Hindlimb muscle (tissue), 1 donor: ENCODE data around the gene LAMA2. TPM values are rescaled to one million over a fixed set of nuclear protein-coding genes. Genes with fewer than 3 reads are reported as not detected.

ENCODE experiments used
- DNase-seq: peaks from one replicate; pipeline ENCODE4 v3.0.0-alpha.2; 2013
- polyA plus RNA-seq: library from polyadenylated mRNA; unstranded; fragments of 120-200 nt; gene quantifications from one replicate; pipeline ENCODE4 v1.2.1, GENCODE V29; 2013; ENCODE audit not compliant: insufficient read length

The LAMA2 gene
- polyA plus RNA-seq, 1 donor, result 130 TPM

- no peak for DNase-seq
Observed at GRCh38 chr6:129184808-129185366, 301.9 kb downstream of the LAMA2 start.

GRCh38 chr6:129186988-129187387 lies 304.1 kb downstream of the LAMA2 start:
- no peak for DNase-seq

- no peak for DNase-seq
Observed at GRCh38 chr6:129188306-129188705, 305.4 kb downstream of the LAMA2 start.

GRCh38 chr6:129188795-129189194 lies 305.9 kb downstream of the LAMA2 start:
- DNase-seq, result no peak

DNA sequence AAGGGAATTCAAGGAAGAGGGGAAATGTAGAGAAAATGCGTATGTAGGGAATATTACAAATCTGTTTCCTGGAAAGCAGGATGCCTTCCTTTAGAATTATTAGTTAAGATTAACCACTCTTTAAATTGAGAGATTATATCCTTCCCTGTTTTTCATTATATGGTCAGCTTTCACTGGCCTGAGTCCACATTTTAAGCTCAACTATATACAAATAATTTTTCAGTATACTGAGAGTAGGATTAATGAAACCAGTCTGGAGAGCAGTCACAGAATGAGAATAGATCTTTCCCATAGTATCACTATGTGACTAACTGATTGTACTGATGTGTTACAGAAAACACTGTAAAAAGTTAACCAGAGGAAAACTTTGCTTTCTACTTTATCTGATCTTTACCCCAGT lies 306.3 kb downstream of the LAMA2 start:
- no peak for DNase-seq

DNA sequence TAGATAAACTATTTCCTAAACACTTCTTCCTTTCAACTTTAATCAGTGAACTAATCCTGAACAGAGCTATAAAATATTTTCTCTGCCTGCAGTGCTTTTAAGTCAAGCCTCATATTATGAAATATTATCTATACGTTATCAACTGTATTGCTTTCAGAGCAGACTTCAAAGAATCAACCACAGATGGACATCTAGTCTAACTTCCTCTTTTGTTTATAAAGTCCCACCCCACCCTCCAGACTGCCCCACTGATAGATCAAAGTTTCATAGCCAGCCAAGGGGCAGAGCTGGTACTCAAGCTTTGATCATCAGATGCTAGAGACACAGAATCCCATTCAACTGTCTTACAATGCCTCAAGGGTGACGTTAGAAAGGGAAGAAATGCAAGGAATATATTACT lies 308.3 kb downstream of the LAMA2 start:
- no peak for DNase-seq

GRCh38 chr6:129192458-129192989 lies 309.6 kb downstream of the LAMA2 start:
- DNase-seq, result no peak

GRCh38 chr6:129194306-129194941 lies 311.5 kb downstream of the LAMA2 start:
- no peak for DNase-seq

DNA sequence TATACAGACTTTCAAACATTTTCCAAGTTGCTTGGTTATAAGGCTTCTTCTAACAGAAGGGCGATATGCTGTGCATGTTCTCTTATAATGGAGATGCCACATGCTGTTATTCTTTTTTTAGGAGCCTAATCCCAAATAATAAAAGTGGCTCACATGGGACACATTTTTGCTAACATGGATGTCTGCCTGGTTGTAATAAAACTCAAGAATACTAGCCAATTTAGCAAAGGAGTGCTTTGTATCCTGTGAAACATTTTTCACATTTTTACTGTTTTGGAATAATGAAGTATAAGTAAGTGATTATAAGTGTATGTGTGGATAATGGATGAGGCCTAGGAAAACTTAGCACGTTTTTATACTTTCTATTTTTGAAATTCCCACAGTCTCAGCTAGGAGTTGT lies 312.2 kb downstream of the LAMA2 start:
- DNase-seq, result peak; percentile 40

GRCh38 chr6:129195643-129196042 lies 312.7 kb downstream of the LAMA2 start:
- no peak for DNase-seq

GRCh38 chr6:129197154-129197553 lies 314.2 kb downstream of the LAMA2 start:
- DNase-seq, result no peak

- DNase-seq, result no peak
Observed at GRCh38 chr6:129200151-129200550, 317.2 kb downstream of the LAMA2 start.

DNA sequence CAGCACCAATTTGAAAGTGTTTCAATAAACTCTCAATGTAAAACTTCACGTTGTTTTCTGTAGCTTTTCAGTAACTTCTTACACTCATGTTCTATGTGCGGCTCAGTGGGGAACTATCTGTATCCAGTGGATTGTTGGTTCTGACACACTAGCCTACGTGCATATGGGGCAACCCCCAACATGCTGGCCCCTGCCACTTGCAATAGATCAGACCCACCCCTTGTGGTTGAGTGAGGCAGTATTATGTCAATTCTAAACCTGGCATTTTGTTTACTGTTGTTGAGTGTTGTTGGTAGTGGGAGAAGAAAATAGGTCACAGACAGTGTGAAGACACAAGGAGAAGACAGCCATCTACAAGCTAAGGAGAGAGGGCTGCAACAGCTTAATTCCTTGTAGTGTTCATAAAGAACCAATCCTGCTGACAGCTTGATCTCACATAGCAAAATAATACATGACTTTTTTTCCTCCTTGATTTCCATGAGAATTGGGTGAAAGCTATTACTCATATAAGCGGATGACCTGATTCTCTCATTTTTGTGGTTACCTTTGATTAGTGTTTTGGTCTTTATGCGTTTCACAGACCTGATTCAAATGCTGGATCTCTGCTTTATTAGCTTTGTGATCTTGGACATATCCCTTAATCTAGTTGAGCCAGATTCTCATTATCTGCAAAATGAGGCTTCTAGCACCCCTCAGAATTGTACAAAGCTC lies 320.4 kb downstream of the LAMA2 start:
- no peak for DNase-seq

DNA sequence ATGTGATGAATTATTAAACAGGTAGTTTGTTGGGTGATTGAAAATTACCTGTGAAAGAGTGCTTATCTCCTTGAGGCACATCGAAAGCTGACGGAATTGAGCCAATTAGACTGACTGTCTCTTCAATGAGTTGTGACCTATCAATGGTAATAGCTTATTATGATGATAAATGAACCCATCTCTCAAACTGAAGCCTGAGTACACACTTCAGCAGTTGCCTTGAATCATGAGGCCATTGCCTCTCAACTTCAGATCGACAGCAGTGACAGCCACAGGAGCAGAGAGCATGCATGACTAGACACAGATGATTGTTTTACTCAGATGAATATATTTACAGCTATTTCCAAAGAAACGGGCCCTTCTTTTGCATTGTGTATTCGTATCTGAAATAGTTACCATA lies 323.9 kb downstream of the LAMA2 start:
- no peak for DNase-seq

DNA sequence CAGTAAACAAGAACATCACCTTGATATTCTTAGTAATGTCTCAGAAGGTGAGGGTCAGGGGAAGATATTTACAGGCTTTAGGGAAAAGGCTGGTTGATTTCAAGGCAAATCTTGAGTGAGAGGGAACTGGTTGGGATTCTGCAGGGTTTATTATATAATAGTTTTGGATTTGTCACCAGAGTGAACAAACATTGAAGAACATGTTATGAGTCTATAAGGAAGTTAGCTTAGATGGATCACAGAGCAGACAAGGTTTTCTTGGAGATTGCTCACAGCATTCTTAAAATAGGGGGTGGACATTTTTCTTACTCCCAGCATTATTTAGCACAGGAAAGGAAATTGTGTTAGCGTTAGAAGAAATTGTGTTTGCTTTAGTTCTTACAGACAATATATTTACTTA lies 324.9 kb downstream of the LAMA2 start:
- no peak for DNase-seq

DNA sequence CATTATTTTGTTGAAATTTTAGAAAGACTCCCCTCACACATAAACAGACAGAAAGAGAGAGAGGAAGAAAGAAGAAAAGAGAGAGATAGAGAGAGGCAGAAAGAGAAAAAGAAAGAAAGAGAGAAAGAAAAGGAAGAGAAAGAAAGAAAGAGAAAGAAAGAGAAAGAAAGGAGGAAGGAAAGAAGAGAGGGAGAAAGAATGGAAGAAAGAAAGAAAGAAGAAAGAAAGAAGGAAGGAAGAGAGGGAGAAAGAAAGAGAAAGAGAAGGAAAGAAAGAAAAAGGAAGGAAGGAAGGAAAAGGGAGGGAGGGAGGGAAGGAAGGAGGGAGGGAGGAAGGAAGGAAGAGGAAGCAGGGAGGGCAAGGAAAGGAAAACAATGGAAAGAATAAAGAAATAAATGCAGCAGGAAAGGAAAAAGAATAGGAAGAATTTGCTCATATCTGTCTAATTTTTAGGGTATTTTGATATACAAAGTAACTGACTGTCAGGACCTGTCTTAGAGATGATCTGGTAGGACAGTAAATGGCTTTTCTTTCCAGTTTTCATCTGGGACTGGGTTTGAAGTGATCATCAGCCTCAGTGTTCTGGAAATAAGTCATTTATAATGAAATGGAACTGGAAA lies 325.6 kb downstream of the LAMA2 start:
- no peak for DNase-seq

- DNase-seq, result no peak
Observed at GRCh38 chr6:129209355-129209754, 326.4 kb downstream of the LAMA2 start.

DNA sequence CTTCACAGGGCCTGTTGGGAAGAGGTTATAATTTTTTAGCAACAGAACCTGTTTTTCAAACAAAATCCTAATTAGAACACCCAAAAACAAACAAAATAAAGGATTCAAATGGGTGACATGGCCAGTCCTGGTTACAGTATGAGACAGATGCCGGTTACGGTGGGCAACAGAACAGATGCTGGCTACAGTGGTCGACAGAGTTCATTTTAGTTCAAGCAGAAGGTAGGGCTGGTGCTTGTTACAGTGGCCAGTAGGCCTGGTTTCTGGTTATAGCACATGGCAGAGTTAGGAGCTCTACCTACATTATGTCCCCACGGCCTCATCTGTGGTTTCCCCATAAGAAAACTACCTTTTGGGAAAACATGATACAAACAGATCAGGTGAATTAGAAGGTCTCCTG lies 327.7 kb downstream of the LAMA2 start:
- no peak for DNase-seq

DNA sequence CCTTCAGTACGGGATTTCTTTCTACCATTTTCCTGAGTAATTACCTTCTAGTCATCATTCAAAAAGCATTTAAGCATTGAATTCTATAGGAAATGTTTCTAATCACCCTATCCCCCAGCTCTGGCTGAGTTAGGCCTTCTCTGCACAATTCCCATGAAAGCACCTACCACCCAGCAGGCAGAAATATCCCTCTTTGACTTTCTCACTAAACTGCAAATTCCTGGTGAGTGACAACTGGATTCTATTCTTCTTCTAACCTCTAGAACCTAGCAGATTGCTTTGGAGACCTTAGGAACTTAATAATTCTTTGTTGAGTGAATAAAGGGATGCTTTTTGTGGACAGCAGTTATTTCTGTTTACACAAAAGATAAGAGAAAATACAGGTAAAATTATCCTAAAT lies 328.7 kb downstream of the LAMA2 start:
- no peak for DNase-seq

DNA sequence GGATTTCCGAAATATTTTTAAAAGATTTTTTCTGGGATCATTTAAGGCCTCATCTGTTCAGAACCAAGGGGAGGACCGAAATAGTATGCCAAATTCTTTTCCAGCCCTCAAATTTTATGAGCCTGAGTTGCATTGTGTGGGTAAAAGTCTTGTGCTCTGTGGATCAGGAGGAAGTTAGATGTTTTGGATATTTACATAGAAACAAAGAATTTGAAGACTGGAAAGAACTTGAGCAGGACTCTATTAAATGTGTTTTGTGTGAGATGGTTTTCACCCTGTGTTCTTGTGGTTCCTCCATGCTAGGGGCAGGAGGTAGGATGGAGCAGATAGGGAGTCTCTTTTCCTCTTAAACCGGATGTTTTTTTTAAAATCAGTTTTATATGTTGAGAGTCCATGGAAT lies 329.1 kb downstream of the LAMA2 start:
- DNase-seq, result no peak

GRCh38 chr6:129215246-129215645 lies 332.3 kb downstream of the LAMA2 start:
- no peak for DNase-seq

GRCh38 chr6:129215916-129216520 lies 333.1 kb downstream of the LAMA2 start:
- no peak for DNase-seq

- DNase-seq, result no peak
Observed at GRCh38 chr6:129217701-129218100, 334.8 kb downstream of the LAMA2 start.
